ENCODE measurements around the gene DYNC1LI2.

GRCh38 chr16:66693149-66693548 is 58.3 kb downstream of the DYNC1LI2 start:
- TF ChIP-seq EZH2phosphoT487 (IDR thresholded peaks at IDR 0.05; ENCODE audit: insufficient read depth, low read depth), result no peak
- no peak for TF ChIP-seq EZH2 (IDR thresholded peaks at IDR 0.05; ENCODE audit: insufficient read depth, poor library complexity, severe bottlenecking)

Measured in GM23248 (cell line).